ENCODE measurements around the gene SLIT2.

Gene SLIT2

DNA sequence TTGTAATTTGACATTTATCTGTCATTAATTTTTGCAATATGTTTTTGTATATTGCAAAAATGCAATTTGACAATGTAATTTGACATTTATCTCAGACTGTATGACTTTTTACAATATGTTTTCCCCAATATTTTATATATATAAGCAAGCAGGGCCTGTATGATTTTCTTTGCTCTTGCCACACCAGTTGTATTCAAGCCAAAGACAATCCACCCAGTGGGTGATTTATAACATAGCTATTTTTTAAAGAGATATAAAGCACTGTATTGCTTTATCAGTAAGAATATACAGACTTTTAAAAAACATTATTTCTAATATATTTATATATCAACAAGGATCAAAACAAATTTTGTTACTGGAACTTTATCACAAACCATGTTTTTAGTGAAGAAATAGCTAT lies 47.3 kb downstream of the SLIT2 start:
- FAIRE-seq (no peak), DNase-seq (ENCODE audit: low spot score) (no peak)

DNA sequence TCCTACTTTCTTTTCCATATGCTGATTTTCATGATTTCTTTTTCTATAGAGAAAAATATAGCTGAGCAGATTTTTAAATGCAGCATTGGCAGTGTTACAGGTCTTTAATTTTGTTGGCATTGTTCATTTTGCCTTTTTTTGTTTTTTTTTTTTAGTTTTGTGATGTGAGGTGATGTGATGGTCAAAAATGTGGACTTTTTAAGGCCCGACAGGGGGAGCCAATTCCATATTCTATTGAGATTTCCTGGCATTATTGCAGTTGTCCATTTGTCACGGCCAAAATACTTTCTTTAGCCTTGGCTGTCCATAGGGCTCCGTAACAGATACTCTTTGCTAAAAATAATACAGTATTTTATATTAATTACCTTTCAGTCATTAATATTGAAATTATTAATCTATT lies 47.8 kb downstream of the SLIT2 start:
- no peak for DNase-seq (ENCODE audit: low spot score)
- no peak for FAIRE-seq

DNA sequence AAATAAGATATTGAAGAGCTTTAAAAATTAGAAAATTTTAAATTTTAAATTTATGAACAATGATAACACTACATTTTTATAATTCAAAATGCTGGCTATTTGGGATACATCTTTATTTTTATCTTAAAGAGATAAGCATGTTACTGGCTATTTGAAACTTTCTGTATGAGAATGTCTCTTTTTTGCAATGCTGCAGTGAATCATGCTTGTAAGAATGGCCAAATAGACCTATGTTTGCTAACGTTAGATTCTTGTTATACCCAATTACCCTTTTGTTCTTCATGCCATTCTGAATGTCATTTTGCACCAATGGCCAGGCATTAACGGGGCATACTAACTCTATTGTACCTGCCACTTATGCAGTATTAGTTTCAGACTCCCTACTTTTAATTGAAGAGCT lies 49.5 kb downstream of the SLIT2 start:
- FAIRE-seq (no peak), DNase-seq (ENCODE audit: low spot score) (no peak)

Measured in RCC 7860 (cell line).